ENCODE measurements around the gene RAPGEF1. TPM values are rescaled to one million over a fixed set of nuclear protein-coding genes. Genes with fewer than 3 reads are reported as not detected.

RAPGEF1 gene
- total and polyA plus RNA-seq, 7 experiments from 2014 or later, result 1.2 to 181 (median 84.8) TPM

DNA sequence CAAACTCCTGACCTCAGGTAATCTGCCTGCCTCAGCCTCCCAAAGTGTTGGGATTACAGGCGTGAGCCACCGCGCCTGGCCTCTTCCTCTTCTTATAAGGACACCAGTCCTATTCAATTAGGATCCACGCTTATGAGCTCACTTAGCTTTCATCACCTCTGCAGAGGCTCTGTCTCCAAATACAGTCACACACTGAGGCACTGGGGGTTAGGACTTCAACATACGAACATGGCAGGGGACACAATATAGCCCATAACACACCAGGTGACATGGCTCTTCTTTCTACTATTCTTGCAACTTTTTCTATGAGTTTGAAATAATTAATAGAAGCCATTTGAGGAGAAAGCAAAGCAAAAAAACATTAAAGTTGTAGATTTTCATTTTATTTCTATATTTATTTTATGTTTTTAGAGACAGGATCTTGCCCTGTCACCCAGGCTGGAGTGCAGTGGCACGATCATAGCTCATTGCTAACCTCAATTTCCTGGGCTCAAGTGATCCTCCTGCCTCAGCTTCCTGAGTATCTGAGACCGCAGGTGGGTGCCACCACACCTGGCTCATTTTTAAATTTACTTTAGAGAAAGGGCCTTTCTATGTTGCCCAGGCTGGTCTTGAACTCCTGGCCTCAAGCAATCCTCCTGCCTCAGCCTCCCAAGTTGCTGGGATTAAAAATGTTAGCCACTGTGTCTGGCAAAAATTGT, 200.5 kb downstream of the RAPGEF1 start:
- ATAC-seq (peak; percentile 63), DNase-seq (peak in 5 of 9 donors; percentile 24 to 58 (median 40))
- Histone ChIP-seq H3K4me1 (ENCODE audit: control insufficient read depth in 2 of 2, insufficient read depth in 2 of 2, low read length in 2 of 2) (peaks cover 33 to 38% of the 10 kb centered on the region in 2 donors), H3K9me3 (ENCODE audit: control insufficient read depth in 2 of 3, low read length in 3 of 3) (peaks cover 0 to 21% (median 3%) of the 10 kb centered on the region in 3 experiments), H3K36me3 (ENCODE audit: control insufficient read depth in 2 of 3, insufficient read depth in 3 of 3, low read length in 3 of 3) (no peaks in the 10 kb centered on the region), H3K27me3 (ENCODE audit: control insufficient read depth in 2 of 2, insufficient read depth in 2 of 2, low read length in 2 of 2) (no peaks in the 10 kb centered on the region), H3K4me3 (ENCODE audit: low read length) (no peak overlapping the region), H3K27ac (ENCODE audit: low read depth, low read length) (no peak overlapping the region)
- H3K4me3 Mint-ChIP-seq, result peak overlapping the region in 9 of 10 donors; percentile 45 to 80 (median 65)
- ChIA-PET CTCF (interaction anchor here (0.6 to 1.6 kb wide), 6 partner anchors 10 to 1513 kb away, joined by 3 to 5 read pairs (median 3); no protein-coding TSS in a partner anchor), POLR2A (interaction anchor here (1.0 to 1.8 kb wide), 4 partner anchors 10 to 143 kb away, joined by 3 to 6 read pairs (median 4); no protein-coding TSS in a partner anchor)
- H3K36me3 Mint-ChIP-seq, result peaks cover 0 to 10% (median 0%) of the 10 kb centered on the region in 5 donors
- intact Hi-C loops (cut with micrococcal nuclease), result loop anchor here in 1 of 2 donors (10.0 kb wide), 1 partner anchor 815 kb away; the partner anchor contains the start of gene SETX
- peaks cover 0 to 26% (median 16%) of the 10 kb centered on the region in 11 donors for H3K9me3 Mint-ChIP-seq
- peaks cover 0 to 15% (median 0%) of the 10 kb centered on the region in 5 donors for H3K27me3 Mint-ChIP-seq
- H3K27ac Mint-ChIP-seq, result peak overlapping the region in 6 of 9 donors; percentile 14 to 91 (median 76)
- peaks cover 17 to 58% (median 37%) of the 10 kb centered on the region in 7 donors for H3K4me1 Mint-ChIP-seq

DNA sequence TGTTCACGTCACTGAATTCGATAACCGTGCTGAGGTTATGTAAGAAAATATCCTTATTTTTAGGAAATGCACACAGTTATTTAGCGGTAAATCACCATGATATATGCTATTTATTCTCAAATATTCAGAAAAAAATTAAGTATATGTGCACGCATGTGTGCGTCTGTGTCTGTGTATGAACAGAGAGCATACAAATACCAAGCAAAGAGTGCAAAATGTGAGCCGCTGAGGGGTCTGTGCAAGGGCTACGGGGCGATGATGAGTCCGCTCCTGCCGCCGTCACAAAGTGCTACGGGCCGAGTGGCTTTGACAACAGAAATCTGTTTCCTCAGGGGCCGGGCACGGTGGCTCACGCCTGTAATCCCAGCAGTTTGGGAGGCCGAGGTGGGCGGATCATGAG, 201.9 kb downstream of the RAPGEF1 start:
- Mint-ChIP-seq H3K4me3 (peak overlapping the region in 1 of 10 donors; percentile 18), H3K27ac (no peak overlapping the region), H3K4me1 (peaks cover 18 to 63% (median 40%) of the 10 kb centered on the region in 7 donors), H3K27me3 (peaks cover 0 to 2% (median 0%) of the 10 kb centered on the region in 5 donors), H3K9me3 (peaks cover 0 to 12% (median 5%) of the 10 kb centered on the region in 11 donors), H3K36me3 (peaks cover 0 to 2% (median 0%) of the 10 kb centered on the region in 5 donors)
- ChIA-PET CTCF (no interaction called here), POLR2A (interaction anchor here (1.8 kb wide), 1 partner anchor 8 kb away, joined by 4 read pairs; no protein-coding TSS in a partner anchor)
- DNase-seq (no peak), ATAC-seq (no peak)
- Histone ChIP-seq H3K27me3 (ENCODE audit: control insufficient read depth in 2 of 2, insufficient read depth in 2 of 2, low read length in 2 of 2) (no peaks in the 10 kb centered on the region), H3K9me3 (ENCODE audit: control insufficient read depth in 2 of 3, low read length in 3 of 3) (peaks cover 0 to 7% (median 0%) of the 10 kb centered on the region in 3 experiments), H3K4me3 (ENCODE audit: low read length) (no peak overlapping the region), H3K36me3 (ENCODE audit: control insufficient read depth in 2 of 3, insufficient read depth in 3 of 3, low read length in 3 of 3) (no peaks in the 10 kb centered on the region), H3K4me1 (ENCODE audit: control insufficient read depth in 2 of 2, insufficient read depth in 2 of 2, low read length in 2 of 2) (peaks cover 36 to 42% of the 10 kb centered on the region in 2 donors), H3K27ac (ENCODE audit: low read depth, low read length) (no peak overlapping the region)
- intact Hi-C loops (cut with micrococcal nuclease), result loop anchor here in 1 of 2 donors (10.0 kb wide), 1 partner anchor 817 kb away; the partner anchor contains the start of gene SETX

DNA sequence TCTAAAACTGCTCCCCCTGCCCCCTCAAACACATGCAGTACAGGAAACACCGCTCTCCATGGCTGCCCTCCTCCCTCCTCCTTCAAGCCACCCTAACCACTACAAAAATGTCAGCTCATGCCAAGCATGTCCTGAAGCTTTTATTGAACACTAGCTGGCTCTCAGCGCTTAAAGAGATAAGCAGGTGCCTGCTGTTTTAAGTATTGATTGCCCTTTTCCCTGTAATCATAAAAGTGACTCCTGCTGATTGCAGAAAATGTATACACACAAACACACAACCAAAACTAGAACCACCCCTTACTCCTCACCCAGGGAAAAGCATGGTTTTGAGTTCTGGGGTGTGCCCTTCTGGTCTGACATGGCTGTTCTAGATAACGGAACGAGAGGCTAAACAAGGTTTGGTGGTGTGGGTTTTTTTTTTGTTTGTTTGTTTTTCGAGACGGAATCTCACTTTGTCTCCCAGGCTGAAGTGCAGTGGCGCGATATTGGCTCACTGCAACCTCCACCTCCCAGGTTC, 205.1 kb downstream of the RAPGEF1 start:
- no peaks in the 10 kb centered on the region for H3K9me3 ChIP-seq (ENCODE audit: control insufficient read depth in 2 of 3, low read length in 3 of 3)
- H3K9me3 Mint-ChIP-seq, result peaks cover 0 to 2% (median 0%) of the 10 kb centered on the region in 11 donors
- ATAC-seq (peak; percentile 47), DNase-seq (peak in 7 of 9 donors; percentile 36 to 69 (median 56))
- no peak overlapping the region for H3K4me3 ChIP-seq (ENCODE audit: low read length)
- ChIA-PET POLR2A (interaction anchor here (0.6 to 1.4 kb wide), 3 partner anchors 31 to 44 kb away, joined by 3 to 4 read pairs (median 4); no protein-coding TSS in a partner anchor), CTCF (interaction anchor here (1.6 kb wide), 1 partner anchor 57 kb away, joined by 3 read pairs; no protein-coding TSS in a partner anchor)
- peaks cover 32 to 40% of the 10 kb centered on the region in 2 donors for H3K4me1 ChIP-seq (ENCODE audit: control insufficient read depth in 2 of 2, insufficient read depth in 2 of 2, low read length in 2 of 2)
- H3K27ac Mint-ChIP-seq, result peak overlapping the region; percentile 1 to 77 (median 62)
- no peaks in the 10 kb centered on the region for H3K27me3 Mint-ChIP-seq
- no peaks in the 10 kb centered on the region for H3K36me3 Mint-ChIP-seq
- H3K36me3 ChIP-seq (ENCODE audit: control insufficient read depth in 2 of 3, insufficient read depth in 3 of 3, low read length in 3 of 3), result peaks cover 0 to 3% (median 0%) of the 10 kb centered on the region in 3 experiments
- H3K4me1 Mint-ChIP-seq, result peaks cover 17 to 66% (median 38%) of the 10 kb centered on the region in 7 donors
- peak overlapping the region; percentile 21 to 86 (median 72) for H3K4me3 Mint-ChIP-seq
- no peaks in the 10 kb centered on the region for H3K27me3 ChIP-seq (ENCODE audit: control insufficient read depth in 2 of 2, insufficient read depth in 2 of 2, low read length in 2 of 2)
- peak overlapping the region; percentile 43 for H3K27ac ChIP-seq (ENCODE audit: low read depth, low read length)
- intact Hi-C loops (cut with micrococcal nuclease), result loop anchor here (5.0 to 10.0 kb wide), 4 partner anchors 53 to 820 kb away; partner anchors contain the start of genes NUP214 (in 1 of the 2), RAPGEF1 (in 1 of the 2) and SETX (in 1 of the 2)

DNA sequence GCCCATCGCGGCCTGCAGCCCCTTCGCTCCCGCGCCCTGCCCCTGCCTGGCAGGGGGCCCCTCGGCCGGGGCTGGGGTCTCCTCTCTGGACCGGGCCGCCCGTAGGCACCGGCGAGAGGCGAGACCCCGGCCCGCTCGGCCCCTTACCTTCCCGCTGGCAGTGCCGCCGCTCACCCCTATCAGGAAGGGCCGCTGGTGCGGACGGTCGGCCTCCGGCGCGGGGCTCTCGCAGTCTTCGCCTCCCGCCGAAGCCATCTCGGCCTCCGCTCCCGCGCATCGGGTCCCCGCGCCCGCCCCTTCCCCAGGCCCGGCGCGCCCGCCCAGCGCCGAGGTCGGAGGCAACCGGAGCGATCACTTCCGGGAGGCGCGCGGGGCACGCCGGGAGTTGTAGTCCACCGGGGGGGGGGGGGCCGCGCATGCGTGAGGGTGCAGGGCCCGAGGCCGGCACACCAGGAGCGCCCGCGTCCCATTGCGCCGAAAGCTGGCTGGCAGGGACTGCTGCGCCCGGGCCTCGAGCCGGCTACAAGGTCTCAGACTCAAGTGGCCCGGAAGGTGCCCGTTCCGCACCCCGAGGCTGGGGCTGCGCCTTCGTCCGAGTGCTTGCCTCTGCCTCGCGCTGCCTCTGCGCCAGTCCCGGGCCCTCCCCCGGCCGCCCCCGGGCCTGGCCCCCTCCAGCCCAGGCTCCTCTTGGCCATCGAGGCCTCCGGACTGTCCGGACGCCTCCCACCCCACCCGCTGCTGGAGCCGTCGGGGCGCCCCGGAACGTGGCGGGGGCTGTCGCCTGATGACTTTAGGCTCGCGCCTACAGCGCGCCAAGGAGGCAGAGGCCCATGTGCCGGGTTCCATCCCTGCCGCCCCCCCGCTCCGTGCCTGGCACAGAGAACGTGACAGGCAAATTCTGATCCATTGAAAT, 208.7 kb downstream of the RAPGEF1 start, which contains the start of gene UCK1:
Gene UCK1, minus strand, starts transcription at position 344 of the 913 bp plus-strand sequence. Its CDS starts 89 bp downstream, at position 255.
- ChIA-PET POLR2A (interaction anchor here (0.6 to 1.7 kb wide), 5 partner anchors 31 to 182 kb away, joined by 3 to 6 read pairs (median 4); no protein-coding TSS in a partner anchor), CTCF (no interaction called here)
- peaks cover 0 to 13% (median 5%) of the 10 kb centered on the region in 5 donors for H3K36me3 Mint-ChIP-seq

DNA sequence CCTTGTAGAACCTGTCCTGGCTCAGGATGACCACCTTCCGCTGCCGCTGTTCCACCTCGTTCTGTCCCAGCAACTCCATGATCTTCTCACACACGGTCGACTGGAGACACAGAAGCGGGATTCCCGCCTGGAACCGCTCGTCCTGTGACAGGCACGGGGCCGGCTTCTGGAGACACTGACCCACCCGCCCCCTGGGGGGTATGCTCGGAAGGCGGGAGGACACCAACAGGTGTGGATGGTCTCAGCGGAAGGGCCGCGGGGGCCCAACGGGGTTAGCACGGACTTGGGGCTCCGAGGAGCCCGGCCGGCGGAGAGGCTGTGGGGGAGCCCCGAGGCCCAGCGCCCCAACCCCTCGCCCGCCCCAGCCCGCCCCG, 209.3 kb downstream of the RAPGEF1 start:
- DNase-seq (peak in 1 of 9 donors; percentile 21), ATAC-seq (peak; percentile 2)
- Histone ChIP-seq H3K9me3 (ENCODE audit: control insufficient read depth in 2 of 3, low read length in 3 of 3) (no peaks in the 10 kb centered on the region), H3K27me3 (ENCODE audit: control insufficient read depth in 2 of 2, insufficient read depth in 2 of 2, low read length in 2 of 2) (no peaks in the 10 kb centered on the region), H3K36me3 (ENCODE audit: control insufficient read depth in 2 of 3, insufficient read depth in 3 of 3, low read length in 3 of 3) (peaks cover 0 to 45% (median 6%) of the 10 kb centered on the region in 3 experiments), H3K4me1 (ENCODE audit: control insufficient read depth in 2 of 2, insufficient read depth in 2 of 2, low read length in 2 of 2) (peaks cover 19 to 25% of the 10 kb centered on the region in 2 donors), H3K27ac (ENCODE audit: low read depth, low read length) (peak overlapping the region; percentile 90), H3K4me3 (ENCODE audit: low read length) (peak overlapping the region; percentile 63)
- Mint-ChIP-seq H3K4me1 (peaks cover 15 to 42% (median 32%) of the 10 kb centered on the region in 7 donors), H3K27me3 (no peaks in the 10 kb centered on the region), H3K9me3 (peaks cover 0 to 2% (median 0%) of the 10 kb centered on the region in 11 donors), H3K4me3 (peak overlapping the region; percentile 59 to 84 (median 77)), H3K36me3 (peaks cover 0 to 14% (median 5%) of the 10 kb centered on the region in 5 donors), H3K27ac (peak overlapping the region in 5 of 9 donors; percentile 21 to 71 (median 46))
- CTCF ChIA-PET, result no interaction called here
- intact Hi-C loops (cut with micrococcal nuclease), result loop anchor here (2.0 to 10.0 kb wide), 5 partner anchors 28 to 824 kb away; partner anchors contain the start of genes NUP214 (in 1 of the 2), POMT1 (in 1 of the 2), RAPGEF1 (in 1 of the 2) and SETX (in 1 of the 2)
- POLR2A ChIA-PET, result interaction anchor here (1.4 to 1.7 kb wide), 2 partner anchors 8 to 157 kb away, joined by 4 read pairs; no protein-coding TSS in a partner anchor

More for the DNA sequence above, 208.7 kb downstream of the RAPGEF1 start, which contains the start of gene UCK1:
- peaks cover 0 to 2% (median 0%) of the 10 kb centered on the region in 11 donors for H3K9me3 Mint-ChIP-seq
- H3K27me3 ChIP-seq (ENCODE audit: control insufficient read depth in 2 of 2, insufficient read depth in 2 of 2, low read length in 2 of 2), result no peaks in the 10 kb centered on the region
- no peaks in the 10 kb centered on the region for H3K27me3 Mint-ChIP-seq
- no peaks in the 10 kb centered on the region for H3K9me3 ChIP-seq (ENCODE audit: control insufficient read depth in 2 of 3, low read length in 3 of 3)
- H3K27ac ChIP-seq (ENCODE audit: low read depth, low read length), result peak within 1 kb of the TSS; percentile 90
- peak; percentile 97 for ATAC-seq
- peak within 1 kb of the TSS; percentile 59 to 84 (median 77) for H3K4me3 Mint-ChIP-seq
- peak within 1 kb of the TSS in 6 of 9 donors; percentile 46 to 85 (median 68) for H3K27ac Mint-ChIP-seq
- DNase-seq, result peak; percentile 58 to 84 (median 71)
- intact Hi-C loops (cut with micrococcal nuclease), result loop anchor here (1.0 to 10.0 kb wide), 9 partner anchors 28 to 824 kb away; partner anchors contain the start of genes NUP214 (in 2 of the 2), POMT1 (in 2 of the 2), RAPGEF1 (in 1 of the 2) and SETX (in 1 of the 2)
- H3K4me1 Mint-ChIP-seq, result peaks cover 15 to 46% (median 34%) of the 10 kb centered on the region in 7 donors
- peaks cover 21 to 30% of the 10 kb centered on the region in 2 donors for H3K4me1 ChIP-seq (ENCODE audit: control insufficient read depth in 2 of 2, insufficient read depth in 2 of 2, low read length in 2 of 2)
- H3K4me3 ChIP-seq (ENCODE audit: low read length), result peak within 1 kb of the TSS; percentile 63
- H3K36me3 ChIP-seq (ENCODE audit: control insufficient read depth in 2 of 3, insufficient read depth in 3 of 3, low read length in 3 of 3), result peaks cover 0 to 39% (median under 1%) of the 10 kb centered on the region in 3 experiments

All from naive thymus-derived CD4-positive, alpha-beta T cell (primary cell).